Osteocyte (in vitro differentiated cells): Measurements from ENCODE around the gene SMIM31. TPM values are rescaled to one million over a fixed set of nuclear protein-coding genes. Genes with fewer than 3 reads are reported as not detected.

Experiments used
- DNase-seq: peaks from one replicate; pipeline ENCODE4 v3.0.0; 2021; ENCODE audit warnings: mixed read lengths; ENCODE audit not compliant: unreplicated experiment; ENCODE audit errors: extremely low spot score
- H3K27ac Mint-ChIP-seq: one replicate; pipeline ENCODE4 v1.8.0; 2021; ENCODE audit warnings: mild to moderate bottlenecking, mixed read lengths; ENCODE audit not compliant: unreplicated experiment
- H3K27me3 Mint-ChIP-seq: one replicate; pipeline ENCODE4 v1.8.0; 2021; ENCODE audit warnings: mixed read lengths; ENCODE audit not compliant: unreplicated experiment
- H3K36me3 Mint-ChIP-seq: one replicate; pipeline ENCODE4 v1.8.0; 2021; ENCODE audit warnings: mixed read lengths; ENCODE audit not compliant: unreplicated experiment
- H3K4me1 Mint-ChIP-seq: one replicate; pipeline ENCODE4 v1.8.0; 2021; ENCODE audit warnings: mixed read lengths; ENCODE audit not compliant: unreplicated experiment
- H3K4me3 Mint-ChIP-seq: one replicate; pipeline ENCODE4 v1.8.0; 2021; ENCODE audit warnings: mild to moderate bottlenecking, moderate library complexity, mixed read lengths; ENCODE audit not compliant: unreplicated experiment
- H3K9me3 Mint-ChIP-seq: one replicate; pipeline ENCODE4 v1.8.0; 2021; ENCODE audit warnings: mixed read lengths; ENCODE audit not compliant: unreplicated experiment
- total RNA-seq: library from RNA; stranded (reverse); gene quantifications from 2 replicates; pipeline ENCODE4 v1.2.1, GENCODE V29; 2021
- TF ChIP-seq, protein P1 (sequence below): fragments of 200-600 bp; sonication (generic); IDR thresholded peaks from 2 replicates; pipeline ENCODE4 v1.5.0; 2021; ENCODE audit warnings: antibody characterized with exemption, mild to moderate bottlenecking, moderate library complexity

The SMIM31 gene
- total RNA-seq, 1 donor from 2014 or later = not detected

GRCh38 chr4:164730705-164731393 is 23.1 kb upstream of the SMIM31 start:
- Mint-ChIP-seq H3K27me3 (peaks cover 27% of the 10 kb centered on the region), H3K27ac (no peak overlapping the region), H3K36me3 (no peaks in the 10 kb centered on the region), H3K4me3 (no peak overlapping the region), H3K9me3 (no peaks in the 10 kb centered on the region), H3K4me1 (no peaks in the 10 kb centered on the region)
- TF ChIP-seq, protein P1, sequence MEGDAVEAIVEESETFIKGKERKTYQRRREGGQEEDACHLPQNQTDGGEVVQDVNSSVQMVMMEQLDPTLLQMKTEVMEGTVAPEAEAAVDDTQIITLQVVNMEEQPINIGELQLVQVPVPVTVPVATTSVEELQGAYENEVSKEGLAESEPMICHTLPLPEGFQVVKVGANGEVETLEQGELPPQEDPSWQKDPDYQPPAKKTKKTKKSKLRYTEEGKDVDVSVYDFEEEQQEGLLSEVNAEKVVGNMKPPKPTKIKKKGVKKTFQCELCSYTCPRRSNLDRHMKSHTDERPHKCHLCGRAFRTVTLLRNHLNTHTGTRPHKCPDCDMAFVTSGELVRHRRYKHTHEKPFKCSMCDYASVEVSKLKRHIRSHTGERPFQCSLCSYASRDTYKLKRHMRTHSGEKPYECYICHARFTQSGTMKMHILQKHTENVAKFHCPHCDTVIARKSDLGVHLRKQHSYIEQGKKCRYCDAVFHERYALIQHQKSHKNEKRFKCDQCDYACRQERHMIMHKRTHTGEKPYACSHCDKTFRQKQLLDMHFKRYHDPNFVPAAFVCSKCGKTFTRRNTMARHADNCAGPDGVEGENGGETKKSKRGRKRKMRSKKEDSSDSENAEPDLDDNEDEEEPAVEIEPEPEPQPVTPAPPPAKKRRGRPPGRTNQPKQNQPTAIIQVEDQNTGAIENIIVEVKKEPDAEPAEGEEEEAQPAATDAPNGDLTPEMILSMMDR = no peak
- no peak for DNase-seq

DNA sequence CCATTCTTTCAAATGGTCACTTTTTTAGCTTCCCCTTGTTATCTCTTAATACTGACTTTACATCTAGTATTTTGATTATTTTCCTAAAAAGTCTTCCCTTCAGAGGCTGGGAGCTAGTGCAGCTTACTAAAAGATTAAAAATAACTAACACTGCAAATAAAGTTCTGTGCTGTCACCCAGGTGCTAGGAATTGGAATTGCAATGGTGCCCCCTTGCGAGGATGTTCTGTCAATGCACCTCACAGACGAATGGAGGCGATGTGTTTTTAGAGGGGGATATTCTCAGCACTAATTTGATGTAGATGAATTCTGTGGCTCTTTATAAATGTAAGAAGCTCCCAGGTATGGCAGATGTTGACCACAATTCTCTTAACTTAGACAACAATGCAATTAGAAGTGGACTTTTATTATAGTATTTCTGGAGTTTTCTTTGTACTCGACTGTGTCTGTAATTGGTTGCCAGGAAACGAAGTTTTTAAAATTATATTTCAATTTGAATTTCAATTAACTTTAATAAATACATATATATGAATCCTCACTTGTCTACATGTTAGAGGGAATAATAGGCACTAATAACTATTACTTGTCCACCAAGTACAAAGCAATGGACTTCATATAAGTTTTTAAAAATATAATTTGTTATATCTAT is 22.0 kb upstream of the SMIM31 start:
- H3K4me3 Mint-ChIP-seq = no peak overlapping the region
- no peaks in the 10 kb centered on the region for H3K9me3 Mint-ChIP-seq
- TF ChIP-seq, protein P1 = peak; percentile 97
- H3K27me3 Mint-ChIP-seq = peaks cover 27% of the 10 kb centered on the region
- DNase-seq = no peak
- no peaks in the 10 kb centered on the region for H3K4me1 Mint-ChIP-seq
- no peak overlapping the region for H3K27ac Mint-ChIP-seq
- no peaks in the 10 kb centered on the region for H3K36me3 Mint-ChIP-seq

DNA sequence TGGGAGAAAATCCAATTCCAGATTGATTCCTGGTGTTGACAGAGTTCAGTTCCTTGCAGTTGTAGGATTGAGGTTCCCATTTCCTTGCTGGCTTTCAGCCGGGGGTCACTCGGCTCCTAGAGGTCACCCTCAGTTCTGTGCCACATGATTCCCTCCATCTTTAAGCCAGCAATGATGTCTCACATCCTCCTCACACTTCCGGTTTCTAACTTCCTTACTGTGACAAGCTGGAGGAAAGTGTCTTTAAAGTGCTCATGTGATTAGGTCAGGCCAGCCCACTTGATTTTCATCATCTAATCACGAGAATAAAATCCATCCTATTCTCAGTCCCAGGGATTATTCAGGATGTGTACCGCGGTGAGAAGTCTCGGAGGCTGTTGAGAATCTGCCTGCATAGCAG is 19.4 kb upstream of the SMIM31 start:
- no peak overlapping the region for H3K4me3 Mint-ChIP-seq
- no peaks in the 10 kb centered on the region for H3K4me1 Mint-ChIP-seq
- H3K27me3 Mint-ChIP-seq = peaks cover 27% of the 10 kb centered on the region
- no peaks in the 10 kb centered on the region for H3K9me3 Mint-ChIP-seq
- H3K27ac Mint-ChIP-seq = no peak overlapping the region
- TF ChIP-seq, protein P1 = no peak
- DNase-seq = no peak
- no peaks in the 10 kb centered on the region for H3K36me3 Mint-ChIP-seq

DNA sequence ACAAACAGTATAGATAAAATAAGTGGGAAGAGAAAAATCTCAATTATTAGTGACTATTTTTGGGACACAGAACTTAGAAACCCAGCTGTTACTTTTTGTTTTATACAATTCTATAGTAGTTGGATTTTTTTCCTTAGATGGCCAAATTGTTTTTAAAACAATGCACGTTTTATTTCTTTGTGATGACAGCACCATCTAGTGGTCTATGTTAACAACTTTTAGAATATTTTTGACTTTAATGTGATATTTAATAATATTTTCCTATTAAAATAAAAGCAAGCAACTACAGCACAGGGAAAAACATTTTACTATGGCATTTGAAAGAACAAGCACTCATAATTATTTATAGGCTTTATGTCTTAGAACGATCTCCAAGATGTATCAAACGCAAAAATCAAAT is 5.6 kb upstream of the SMIM31 start:
- Mint-ChIP-seq H3K9me3 (peaks cover 7% of the 10 kb centered on the region), H3K36me3 (no peaks in the 10 kb centered on the region), H3K27ac (no peak overlapping the region), H3K4me1 (no peaks in the 10 kb centered on the region), H3K4me3 (no peak overlapping the region), H3K27me3 (peaks cover 25% of the 10 kb centered on the region)
- TF ChIP-seq, protein P1 = peak; percentile 58
- no peak for DNase-seq

- TF ChIP-seq, protein P1 = no peak
- no peak overlapping the region for H3K4me3 Mint-ChIP-seq
- H3K27me3 Mint-ChIP-seq = peaks cover 8% of the 10 kb centered on the region
- DNase-seq = no peak
- H3K27ac Mint-ChIP-seq = no peak overlapping the region
- no peaks in the 10 kb centered on the region for H3K4me1 Mint-ChIP-seq
- no peaks in the 10 kb centered on the region for H3K36me3 Mint-ChIP-seq
- peaks cover 7% of the 10 kb centered on the region for H3K9me3 Mint-ChIP-seq
Observed at GRCh38 chr4:164755432-164755831, 1.5 kb downstream of the SMIM31 start.
